T follicular helper cell (primary cell): Measurements from ENCODE around the gene POLH.
A peak's percentile ranks its signal among the peaks of the same experiment; 100 is the strongest.

Experiments
- DNase-seq: peaks from one replicate; pipeline ENCODE4 v3.0.0-alpha.2; 2020; ENCODE audit warnings: low read depth

Gene POLH

GRCh38 chr6:43606019-43606418, 30.0 kb downstream of the POLH start:
- no peak for DNase-seq

- peak; percentile 34 for DNase-seq
Measured at GRCh38 chr6:43608310-43608763, 32.4 kb downstream of the POLH start.

- no peak for DNase-seq
Measured at GRCh38 chr6:43608807-43609206, 32.8 kb downstream of the POLH start.

DNA sequence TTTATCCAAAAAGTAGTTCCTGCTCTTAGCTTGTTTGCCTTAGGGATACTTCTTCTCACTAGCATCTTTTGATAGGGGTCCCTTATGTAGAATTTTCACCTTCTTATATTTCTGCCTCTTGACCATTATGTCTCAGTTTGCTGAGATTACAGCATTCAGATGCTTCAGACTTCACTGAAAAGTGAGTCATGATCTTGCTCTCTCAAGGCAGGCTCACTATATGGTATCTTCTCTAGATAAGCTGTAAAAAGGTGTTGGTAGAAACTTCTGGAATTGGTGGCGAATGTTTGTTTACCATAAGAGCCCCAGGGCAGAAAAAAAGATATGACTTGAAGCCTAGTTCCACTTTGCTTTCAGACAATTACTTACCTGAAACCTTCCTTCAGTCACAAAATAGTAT, 33.4 kb downstream of the POLH start:
- DNase-seq: no peak

- no peak for DNase-seq
Measured at GRCh38 chr6:43610431-43610830, 34.4 kb downstream of the POLH start.

GRCh38 chr6:43613721-43614395, 37.9 kb downstream of the POLH start:
- DNase-seq: no peak

DNA sequence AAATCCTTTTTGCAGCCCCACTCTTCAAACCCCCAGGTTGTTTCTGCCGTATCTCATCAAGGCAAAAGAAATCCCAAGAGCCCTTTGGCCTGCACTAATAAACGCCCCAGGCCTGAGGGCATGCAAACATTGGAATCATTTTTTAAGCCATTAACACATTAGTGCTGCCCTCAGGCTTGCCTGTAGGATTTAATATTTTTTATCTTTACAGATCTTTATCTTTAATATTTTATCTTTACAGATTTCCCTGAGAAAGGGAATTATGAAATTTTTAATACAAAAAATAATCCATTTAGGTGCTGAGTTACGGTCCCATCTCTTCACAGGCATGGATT, 38.4 kb downstream of the POLH start:
- no peak for DNase-seq

GRCh38 chr6:43616725-43617472, 40.9 kb downstream of the POLH start:
- DNase-seq: no peak

DNA sequence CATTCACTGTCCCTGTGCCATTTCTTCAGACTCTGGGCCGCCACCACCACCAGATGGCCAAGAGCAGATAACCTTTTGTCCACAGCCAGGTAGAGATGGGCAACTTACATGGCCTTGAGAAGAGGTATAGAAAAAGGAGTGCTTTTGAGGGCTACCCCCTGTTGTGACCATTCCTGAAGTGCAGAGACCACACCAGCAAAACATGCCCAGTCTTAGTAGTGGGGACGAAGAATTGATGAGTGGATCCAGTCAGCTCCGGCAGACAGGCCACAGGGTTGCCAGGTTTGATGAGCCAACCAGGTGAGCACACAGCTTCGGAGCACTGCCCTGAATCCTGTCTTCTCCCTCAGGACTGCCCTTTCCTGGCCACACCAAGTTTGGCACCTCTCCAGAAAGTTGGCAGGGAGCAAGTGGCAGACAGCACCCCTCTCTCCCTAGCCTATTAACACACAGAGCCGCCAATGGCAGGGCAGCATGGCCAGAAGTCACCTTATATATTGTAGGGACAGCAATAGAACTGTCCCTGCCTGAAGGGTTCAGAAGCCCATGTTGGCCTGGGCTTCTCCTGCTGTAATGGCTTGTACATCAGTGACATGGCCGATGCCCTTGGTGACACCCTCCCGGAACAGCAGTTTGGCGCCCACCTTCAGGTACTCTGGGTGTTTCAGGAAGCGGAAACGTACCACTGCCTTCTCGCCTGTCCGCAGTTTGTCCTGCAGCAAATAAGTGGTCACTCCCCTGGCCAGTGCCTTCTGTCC, 45.3 kb downstream of the POLH start:
- DNase-seq: no peak

DNA sequence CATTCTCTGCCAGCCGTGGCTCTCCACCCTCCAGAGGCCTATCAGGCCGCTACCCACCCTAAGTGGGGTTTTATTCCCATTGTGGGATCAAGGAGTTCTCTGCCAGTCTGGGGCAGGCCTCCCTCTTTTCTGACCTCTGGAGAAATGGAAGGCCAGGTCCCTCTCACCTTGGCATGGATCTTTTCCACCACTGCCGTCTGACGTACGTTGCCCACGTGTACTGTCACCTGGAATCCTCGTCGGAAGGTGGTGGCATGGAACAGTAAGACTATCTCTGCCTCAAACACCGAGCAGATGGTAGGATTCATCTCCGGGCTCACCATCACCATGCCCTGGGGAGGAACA, 45.8 kb downstream of the POLH start:
- no peak for DNase-seq

DNA sequence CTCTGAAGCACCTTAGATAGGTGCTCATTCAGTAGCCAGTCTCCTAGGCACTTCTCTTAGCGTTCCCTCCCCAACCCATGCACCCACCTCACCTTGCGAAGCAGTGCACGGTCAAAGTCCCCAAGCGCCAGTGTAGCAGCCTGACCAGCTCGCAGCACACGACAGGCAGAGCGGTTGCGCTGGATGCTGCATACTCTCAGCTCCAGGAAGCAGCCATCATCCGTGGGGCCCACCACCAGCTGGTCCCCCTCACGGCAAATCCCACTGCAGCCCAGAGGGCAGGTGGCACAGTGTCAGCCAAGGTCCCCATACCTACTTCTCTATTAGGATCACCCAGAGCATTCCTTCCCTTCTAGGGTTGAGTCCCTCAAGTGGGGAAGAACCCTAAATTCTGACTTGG, 46.6 kb downstream of the POLH start:
- no peak for DNase-seq

- DNase-seq: no peak
Measured at GRCh38 chr6:43623880-43624785, 48.1 kb downstream of the POLH start.

- no peak for DNase-seq
Measured at GRCh38 chr6:43624786-43625288, 48.9 kb downstream of the POLH start.

GRCh38 chr6:43625393-43625992, 49.5 kb downstream of the POLH start:
- DNase-seq: no peak

- no peak for DNase-seq
Measured at GRCh38 chr6:43627008-43627825, 51.2 kb downstream of the POLH start.

- peak; percentile 29 for DNase-seq
Measured at GRCh38 chr6:43628393-43629103, 52.6 kb downstream of the POLH start.

- peak; percentile 94 for DNase-seq
Measured at GRCh38 chr6:43629104-43629504, 53.1 kb downstream of the POLH start, which contains the start of gene GTPBP2. Gene GTPBP2 (minus strand): TSS chr6:43629264. CDS start chr6:43629162, 102 bp downstream.

GRCh38 chr6:43629505-43630300, 53.7 kb downstream of the POLH start:
- peak; percentile 75 for DNase-seq
